Measurements from ENCODE around the gene RAD54L. TPM values are rescaled to one million over a fixed set of nuclear protein-coding genes. Genes with fewer than 3 reads are reported as not detected.
"Not testable (repeated sequence)": the region's sequence is repeated elsewhere in the genome, so short reads cannot be mapped to it uniquely, and the experiment has no call there.

RAD54L gene
- total RNA-seq, 4 donors from 2014 or later, result 1.2 TPM; not detected in 3

DNA sequence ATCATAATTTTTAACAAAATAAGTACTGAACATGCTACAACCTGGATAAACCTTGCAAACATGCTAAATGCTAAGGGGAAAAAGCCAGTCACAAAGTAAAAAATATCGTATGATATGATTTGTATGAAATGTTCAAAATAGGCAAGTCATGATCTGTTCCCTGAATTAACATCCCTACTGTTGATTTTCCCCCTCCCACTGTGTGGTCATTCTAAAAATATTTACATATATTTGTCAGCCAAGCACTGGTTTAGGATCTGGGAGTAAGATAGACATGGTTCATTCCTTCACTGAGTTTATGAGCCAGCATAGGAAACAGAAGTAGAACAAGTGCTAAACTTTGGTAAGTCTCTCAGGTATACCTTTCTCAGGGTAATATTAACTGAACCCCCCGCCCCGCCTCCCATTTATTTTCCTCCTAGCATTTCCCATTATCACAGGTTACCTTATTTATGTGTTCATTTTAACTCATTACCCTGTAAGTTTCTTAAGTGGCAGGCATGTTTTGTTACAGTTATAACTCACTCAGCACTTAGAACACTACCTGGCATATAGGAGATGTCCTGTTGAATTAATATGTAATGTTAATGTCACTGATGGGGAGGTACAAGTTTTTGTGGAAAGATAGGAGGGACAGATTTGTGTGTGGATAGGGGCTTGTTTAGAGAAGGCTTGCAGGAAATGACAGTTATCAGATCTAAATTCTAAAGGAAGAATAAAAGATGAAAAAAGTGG is 68.3 kb downstream of the RAD54L start:
- H3K36me3 ChIP-seq, result peaks cover 54 to 85% (median 71%) of the 10 kb centered on the region in 4 donors
- no peak for TF ChIP-seq POLR2A (IDR thresholded peaks at IDR 0.05; ENCODE audit: low read depth)
- no peak for TF ChIP-seq EP300 (IDR thresholded peaks at IDR 0.05)
- TF ChIP-seq, protein P1, sequence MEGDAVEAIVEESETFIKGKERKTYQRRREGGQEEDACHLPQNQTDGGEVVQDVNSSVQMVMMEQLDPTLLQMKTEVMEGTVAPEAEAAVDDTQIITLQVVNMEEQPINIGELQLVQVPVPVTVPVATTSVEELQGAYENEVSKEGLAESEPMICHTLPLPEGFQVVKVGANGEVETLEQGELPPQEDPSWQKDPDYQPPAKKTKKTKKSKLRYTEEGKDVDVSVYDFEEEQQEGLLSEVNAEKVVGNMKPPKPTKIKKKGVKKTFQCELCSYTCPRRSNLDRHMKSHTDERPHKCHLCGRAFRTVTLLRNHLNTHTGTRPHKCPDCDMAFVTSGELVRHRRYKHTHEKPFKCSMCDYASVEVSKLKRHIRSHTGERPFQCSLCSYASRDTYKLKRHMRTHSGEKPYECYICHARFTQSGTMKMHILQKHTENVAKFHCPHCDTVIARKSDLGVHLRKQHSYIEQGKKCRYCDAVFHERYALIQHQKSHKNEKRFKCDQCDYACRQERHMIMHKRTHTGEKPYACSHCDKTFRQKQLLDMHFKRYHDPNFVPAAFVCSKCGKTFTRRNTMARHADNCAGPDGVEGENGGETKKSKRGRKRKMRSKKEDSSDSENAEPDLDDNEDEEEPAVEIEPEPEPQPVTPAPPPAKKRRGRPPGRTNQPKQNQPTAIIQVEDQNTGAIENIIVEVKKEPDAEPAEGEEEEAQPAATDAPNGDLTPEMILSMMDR (IDR thresholded peaks at IDR 0.05), result no peak
- TF ChIP-seq POLR2AphosphoS5 (IDR thresholded peaks at IDR 0.05), result no peak
- 89% methylated on average over 3 of the region's 3 CpGs for WGBS
- no peak overlapping the region for H3K4me3 ChIP-seq
- no peak overlapping the region for H3K27ac ChIP-seq (replicated peaks in 1 of 4)
- intact Hi-C loops (cut with DNase I), result no loop called here
- H3K9me3 ChIP-seq, result no peaks in the 10 kb centered on the region
- H3K4me1 ChIP-seq, result no peaks in the 10 kb centered on the region
- no peaks in the 10 kb centered on the region for H3K27me3 ChIP-seq
- no peak for DNase-seq (ENCODE audit: extremely low spot score)

DNA sequence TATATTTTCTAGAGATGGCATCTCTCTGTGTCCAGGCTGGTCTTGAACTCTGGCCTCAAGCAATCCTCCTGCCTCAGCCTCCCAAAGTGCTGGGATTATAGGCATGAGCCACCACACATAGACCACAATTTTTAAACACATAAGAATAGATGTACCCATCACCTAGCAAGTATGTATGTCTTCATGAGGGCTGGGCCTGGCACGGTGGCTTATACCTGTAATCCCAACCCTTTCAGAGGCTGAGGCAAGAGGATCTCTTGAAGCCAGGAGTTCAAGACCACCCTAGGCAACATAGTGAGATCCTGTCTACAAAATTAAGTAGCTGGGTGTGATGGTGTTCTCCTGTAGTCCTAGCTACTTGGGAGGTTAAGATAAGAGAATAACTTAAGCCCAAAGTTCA is 69.8 kb downstream of the RAD54L start:
- Histone ChIP-seq H3K36me3 (peaks cover 40 to 70% (median 56%) of the 10 kb centered on the region in 4 donors), H3K4me1 (no peaks in the 10 kb centered on the region), H3K27me3 (no peaks in the 10 kb centered on the region), H3K9me3 (no peaks in the 10 kb centered on the region), H3K4me3 (no peak overlapping the region), H3K27ac (replicated peaks in 1 of 4) (no peak overlapping the region)
- intact Hi-C loops (cut with DNase I), result no loop called here
- TF ChIP-seq EP300 (IDR thresholded peaks at IDR 0.05), result no peak
- no peak for TF ChIP-seq POLR2A (IDR thresholded peaks at IDR 0.05; ENCODE audit: low read depth)
- TF ChIP-seq POLR2AphosphoS5 (IDR thresholded peaks at IDR 0.05), result no peak
- TF ChIP-seq, protein P1 (IDR thresholded peaks at IDR 0.05), result no peak
- WGBS, result 67% methylated on average over 1 of the region's 1 CpG
- no peak for DNase-seq (ENCODE audit: extremely low spot score)

DNA sequence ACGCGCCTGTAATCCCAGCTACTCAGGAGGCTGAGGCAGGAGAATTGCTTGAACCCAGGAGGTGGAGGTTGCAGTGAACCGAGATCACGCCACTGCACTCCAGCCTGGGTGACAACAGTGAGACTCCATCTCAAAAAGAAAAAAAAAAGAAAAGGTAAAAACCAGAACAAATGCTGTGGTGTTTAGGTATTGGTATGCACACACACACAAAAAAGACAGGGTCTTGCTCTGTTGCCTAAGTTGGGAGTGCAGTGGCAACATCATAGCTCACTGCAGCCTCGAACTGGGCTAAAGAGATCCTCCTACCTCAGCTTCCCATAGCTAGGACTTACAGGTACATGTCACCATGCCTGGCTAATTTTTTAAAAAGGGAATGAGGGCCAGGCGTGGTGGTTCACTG is 71.7 kb downstream of the RAD54L start:
- H3K4me3 ChIP-seq; DNase-seq (ENCODE audit: extremely low spot score); H3K4me1 ChIP-seq; H3K9me3 ChIP-seq; H3K27me3 ChIP-seq; H3K27ac ChIP-seq (replicated peaks in 1 of 4); intact Hi-C loops (cut with DNase I): not testable (repeated sequence)
- peaks cover 20 to 50% (median 36%) of the 10 kb centered on the region in 4 donors for H3K36me3 ChIP-seq
- 89% methylated on average over 6 of the region's 6 CpGs for WGBS

DNA sequence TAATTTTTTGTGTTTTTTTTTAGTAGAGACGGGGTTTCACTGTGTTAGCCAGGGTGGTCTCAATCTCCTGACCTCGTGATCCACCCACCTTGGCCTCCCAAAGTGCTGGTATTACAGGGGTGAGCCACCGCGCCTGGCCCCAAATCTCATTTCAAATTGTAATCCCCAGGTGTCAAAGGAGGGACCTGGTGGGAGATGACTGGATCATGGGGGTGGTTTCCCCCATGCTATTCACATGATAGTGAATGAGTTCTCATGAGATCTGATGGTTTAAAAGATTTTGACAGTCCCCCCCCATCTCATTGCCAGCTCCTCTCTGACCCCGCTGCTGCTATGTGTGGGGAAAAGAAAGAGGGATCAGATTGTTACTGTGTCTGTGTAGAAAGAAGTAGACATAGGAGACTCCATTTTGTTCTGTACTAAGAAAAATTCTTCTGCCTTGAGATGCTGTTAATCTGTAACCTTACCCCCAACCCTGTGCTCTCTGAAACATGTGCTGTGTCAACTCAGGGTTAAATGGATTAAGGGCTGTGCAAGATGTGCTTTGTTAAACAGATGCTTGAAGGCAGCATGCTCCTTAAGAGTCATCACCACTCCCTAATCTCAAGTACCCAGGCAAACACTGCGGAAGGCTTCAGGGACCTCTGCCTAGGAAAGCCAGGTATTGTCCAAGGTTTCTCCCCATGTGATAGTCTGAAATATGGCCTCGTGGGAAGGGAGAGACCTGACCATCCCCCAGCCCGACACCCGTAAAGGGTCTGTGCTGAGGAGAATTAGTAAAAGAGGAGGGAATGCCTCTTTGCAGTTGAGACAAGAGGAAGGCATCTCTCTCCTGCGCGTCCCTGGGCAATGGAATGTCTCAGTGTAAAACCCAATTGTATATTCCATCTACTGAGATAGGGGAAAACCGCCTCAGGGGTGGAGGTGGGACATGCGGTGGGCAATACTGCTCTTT is 72.7 kb downstream of the RAD54L start:
- H3K27me3 ChIP-seq; DNase-seq (ENCODE audit: extremely low spot score); H3K4me3 ChIP-seq; H3K27ac ChIP-seq (replicated peaks in 1 of 4); intact Hi-C loops (cut with DNase I); H3K9me3 ChIP-seq; H3K4me1 ChIP-seq: not testable (repeated sequence)
- 76% methylated on average over 13 of the region's 13 CpGs for WGBS
- H3K36me3 ChIP-seq, result peaks cover 11 to 41% (median 27%) of the 10 kb centered on the region in 4 donors

DNA sequence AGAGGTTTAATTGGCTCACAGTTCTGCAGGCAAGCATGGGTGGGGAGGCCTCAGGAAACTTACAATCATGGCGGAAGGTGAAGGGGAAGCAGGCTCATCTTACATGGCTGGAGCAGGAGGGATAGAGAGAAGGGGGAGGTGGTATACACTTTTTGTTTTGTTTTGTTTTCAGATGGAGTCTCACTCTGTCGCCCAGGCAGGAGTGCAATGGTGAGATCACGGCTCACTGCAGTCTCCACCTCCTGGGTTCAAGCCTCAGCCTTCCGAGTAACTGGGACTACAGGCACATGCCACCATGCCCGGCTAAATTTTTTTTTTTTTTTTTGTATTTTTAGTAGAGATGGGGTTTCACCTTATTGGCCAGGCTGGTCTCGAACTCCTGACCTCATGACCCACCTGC is 74.6 kb downstream of the RAD54L start:
- intact Hi-C loops (cut with DNase I); DNase-seq (ENCODE audit: extremely low spot score); H3K27ac ChIP-seq (replicated peaks in 1 of 4); H3K9me3 ChIP-seq; H3K27me3 ChIP-seq; H3K4me1 ChIP-seq; H3K4me3 ChIP-seq: not testable (repeated sequence)
- peaks cover 3 to 21% (median 9%) of the 10 kb centered on the region in 4 donors for H3K36me3 ChIP-seq
- 89% methylated on average over 6 of the region's 6 CpGs for WGBS

DNA sequence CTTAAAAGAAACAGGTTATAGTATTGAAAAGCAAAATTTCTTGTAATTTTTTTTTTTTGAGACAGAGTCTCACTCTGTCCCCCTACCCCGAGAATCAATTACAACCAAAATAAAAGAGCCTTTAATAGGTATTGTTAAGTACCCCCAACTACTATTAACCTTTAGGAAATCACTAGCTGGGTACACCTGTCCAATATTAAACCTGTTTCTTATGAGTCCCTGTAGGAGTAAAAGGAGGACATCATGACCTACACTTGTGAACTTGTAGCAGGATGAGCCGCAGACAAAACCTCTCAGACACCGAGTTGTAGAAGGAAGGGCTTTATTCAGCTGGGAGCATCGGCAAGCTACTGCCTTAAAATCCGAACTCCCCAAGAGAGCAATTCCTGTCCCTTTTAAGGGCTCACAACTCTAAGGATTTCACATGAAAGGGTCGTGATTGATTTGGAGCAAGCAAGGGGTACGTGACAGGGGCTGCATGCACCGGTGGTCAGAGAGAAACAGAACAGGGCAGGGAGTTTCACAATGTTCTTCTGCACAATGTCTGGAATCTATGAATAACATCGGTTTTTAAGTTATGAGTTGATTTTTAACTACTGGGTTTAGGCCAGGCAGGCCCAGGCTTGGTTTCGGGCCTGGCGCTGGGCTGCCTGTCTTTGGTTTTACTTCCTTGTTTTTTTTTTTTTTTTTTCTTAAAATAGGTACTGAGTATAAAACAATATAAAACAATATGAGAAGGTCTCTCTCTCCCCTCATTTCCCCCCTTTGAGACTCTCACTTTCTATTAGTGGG is 77.9 kb downstream of the RAD54L start:
- H3K9me3 ChIP-seq; H3K4me1 ChIP-seq; H3K27me3 ChIP-seq; DNase-seq (ENCODE audit: extremely low spot score); H3K27ac ChIP-seq (replicated peaks in 1 of 4); H3K36me3 ChIP-seq; intact Hi-C loops (cut with DNase I); H3K4me3 ChIP-seq: not testable (repeated sequence)
- WGBS, result 89% methylated on average over 10 of the region's 11 CpGs

Other genes with a start within 250 kb of the RAD54L start
- gene PIK3R3, start 115.1 kb upstream of the RAD54L start, total RNA-seq, result 10 to 100 TPM; 13.7 to 34.3 (median 21.4) TPM
- gene TSPAN1, start 72.7 kb upstream of the RAD54L start, total RNA-seq, result 1 to 10 TPM in 3 of 4 donors, under 1 TPM in 1; 0.83 to 1.6 (median 1.5) TPM
- gene P3R3URF, start 71.3 kb upstream of the RAD54L start, total RNA-seq, result not detected
- 10 to 100 TPM; 31.6 to 47.2 (median 36.9) TPM for gene POMGNT1, start 49.3 kb upstream of the RAD54L start, total RNA-seq
- 10 to 100 TPM in 3 of 4 donors, 1 to 10 TPM in 1; 3.5 to 13.0 (median 11.4) TPM for gene LURAP1, start 44.4 kb upstream of the RAD54L start, total RNA-seq
- gene LRRC41, start 55.9 kb downstream of the RAD54L start, total RNA-seq, result 10 to 100 TPM; 59.0 to 81.1 (median 75.8) TPM
- gene UQCRH, start 55.9 kb downstream of the RAD54L start, total RNA-seq, result 100 to 1,000 TPM; 148 to 412 (median 283) TPM
- 10 to 100 TPM; 14.5 to 20.7 (median 16.2) TPM for gene NSUN4, start 93.0 kb downstream of the RAD54L start, total RNA-seq
- 10 to 100 TPM in 1 of 4 donors, 1 to 10 TPM in 3; 3.7 to 10.6 (median 8.4) TPM for gene FAAH, start 146.6 kb downstream of the RAD54L start, total RNA-seq
- gene DMBX1, start 242.1 kb downstream of the RAD54L start, total RNA-seq, result not detected

All from esophagus muscularis mucosa (tissue), 4 donors.